Caco-2 (cell line): Measurements from ENCODE around the gene ENO3. TPM values are rescaled to one million over a fixed set of nuclear protein-coding genes. Genes with fewer than 3 reads are reported as not detected.

ENCODE experiments used
- BruUV-seq: library from RNA; stranded (reverse); fragments of 400-500 nt; replicated peaks from 2 replicates; lab custom pipeline; 2021; lab: Mats Ljungman, UMichigan
- CTCF ChIA-PET: fragments of 300-600 bp; sonication (Branson Sonifier 250); formaldehyde crosslinking; loops from one replicate; lab custom pipeline; 2022; ENCODE audit warnings: antibody characterized with exemption; lab: Charles Lee
- POLR2A ChIA-PET: fragments of 300-600 bp; sonication (Branson Sonifier 250); formaldehyde crosslinking; loops from one replicate; lab custom pipeline; 2022; ENCODE audit warnings: antibody characterized with exemption; lab: Charles Lee
- DNase-seq, 2 experiments: peaks; one replicate each; pipeline versions ENCODE4 v3.0.0 to v3.0.0-alpha.2; 2020 to 2022
- H3K27me3 ChIP-seq: replicated peaks from 2 replicates; pipeline ENCODE4 v1.6.0; 2011; ENCODE audit warnings: low read length; ENCODE audit not compliant: control insufficient read depth, insufficient read depth
- H3K36me3 ChIP-seq: 2 replicates; pipeline ENCODE4 v1.5.1; 2011; ENCODE audit warnings: low read length; ENCODE audit not compliant: control insufficient read depth, insufficient read depth
- H3K4me1 ChIP-seq: fragments of 250-450 bp; sonication (Bioruptor Pico); 2 replicates; pipeline ENCODE4 v1.5.1; 2020; ENCODE audit warnings: mild to moderate bottlenecking
- H3K4me3 ChIP-seq: 2 replicates; pipeline ENCODE4 v1.5.1; 2011; ENCODE audit warnings: low read depth, mild to moderate bottlenecking, control low read depth, low read length
- H3K9me3 ChIP-seq: fragments of 250-450 bp; sonication (Bioruptor Pico); 2 replicates; pipeline ENCODE4 v1.5.1; 2020; ENCODE audit warnings: mild to moderate bottlenecking, moderate library complexity
- H3K27ac Mint-ChIP-seq: one replicate; pipeline ENCODE4 v1.8.0; 2022; ENCODE audit warnings: mixed read lengths; ENCODE audit not compliant: unreplicated experiment
- H3K27me3 Mint-ChIP-seq: one replicate; pipeline ENCODE4 v1.8.0; 2022; ENCODE audit warnings: mixed read lengths; ENCODE audit not compliant: insufficient read depth, unreplicated experiment
- H3K36me3 Mint-ChIP-seq: one replicate; pipeline ENCODE4 v1.8.0; 2022; ENCODE audit warnings: mild to moderate bottlenecking, mixed read lengths; ENCODE audit not compliant: insufficient read depth, unreplicated experiment
- H3K4me1 Mint-ChIP-seq: one replicate; pipeline ENCODE4 v1.8.0; 2022; ENCODE audit warnings: low read depth, mixed read lengths; ENCODE audit not compliant: unreplicated experiment
- H3K4me3 Mint-ChIP-seq: one replicate; pipeline ENCODE4 v1.8.0; 2022; ENCODE audit warnings: mild to moderate bottlenecking, moderate library complexity, mixed read lengths; ENCODE audit not compliant: unreplicated experiment
- H3K9me3 Mint-ChIP-seq: one replicate; pipeline ENCODE4 v1.8.0; 2022; ENCODE audit warnings: mixed read lengths; ENCODE audit not compliant: unreplicated experiment
- CTCF ChIP-seq, 2 experiments: fragments of 200-600 bp in 1 of 2; IDR thresholded peaks; 1 replicate in 1 of 2; 2 replicates in 1 of 2; pipeline versions ENCODE4 v1.5.1 to v1.8.0; 2011 to 2022; ENCODE audit warnings: antibody characterized with exemption in 1 of 2, control low read depth in 1 of 2, inconsistent platforms in 1 of 2, low read depth in 1 of 2, low read length in 1 of 2, mild to moderate bottlenecking in 1 of 2, moderate library complexity in 1 of 2; ENCODE audit not compliant: insufficient read depth in 1 of 2, severe bottlenecking in 1 of 2, unreplicated experiment in 1 of 2
- intact Hi-C: fragments of 100-400 bp; cut with micrococcal nuclease; formaldehyde crosslinking; loops from one replicate; pipeline ENCODE4 v1.10.0; 2022; ENCODE audit not compliant: unreplicated experiment
- total RNA-seq: library from RNA; stranded (reverse); gene quantifications from 2 replicates; pipeline ENCODE4 v1.2.3, GENCODE V29; 2022

Gene ENO3
- total RNA-seq, 1 experiment from 2014 or later = 8.1 TPM

GRCh38 chr17:4947411-4948165 is 3.3 kb upstream of the ENO3 start:
- H3K27ac Mint-ChIP-seq = peak overlapping the region; percentile 87
- no TSS peak for BruUV-seq
- H3K4me1 ChIP-seq = peaks cover 15% of the 10 kb centered on the region
- no peaks in the 10 kb centered on the region for H3K9me3 ChIP-seq
- DNase-seq = peak in 1 of 2 experiments; percentile 32
- POLR2A ChIA-PET = interaction anchor here (1.7 kb wide), 1 partner anchor 20 kb away, joined by 16 read pairs; the partner anchor contains the start of gene SPAG7
- no peaks in the 10 kb centered on the region for H3K9me3 Mint-ChIP-seq
- no peak for TF ChIP-seq CTCF (IDR thresholded peaks at IDR 0.05; ENCODE audit: insufficient read depth in 1 of 2, low read depth in 1 of 2, low read length in 1 of 2, severe bottlenecking in 1 of 2, unreplicated experiment in 1 of 2)
- H3K4me1 Mint-ChIP-seq = peaks cover 10% of the 10 kb centered on the region
- intact Hi-C loops = no loop called here
- H3K27me3 Mint-ChIP-seq = no peaks in the 10 kb centered on the region
- H3K4me3 ChIP-seq = peak overlapping the region; percentile 97
- no peaks in the 10 kb centered on the region for H3K27me3 ChIP-seq
- peaks cover 43% of the 10 kb centered on the region for H3K36me3 Mint-ChIP-seq
- H3K4me3 Mint-ChIP-seq = peak overlapping the region; percentile 85
- H3K36me3 ChIP-seq = no peaks in the 10 kb centered on the region; the same call in 1 of the 2 replicates
- CTCF ChIA-PET = interaction anchor here (0.5 to 0.8 kb wide), 2 partner anchors 20 to 39 kb away, joined by 3 read pairs; partner anchors contain the start of gene SPAG7

- POLR2A ChIA-PET = interaction anchor here (1.7 kb wide), 1 partner anchor 19 kb away, joined by 16 read pairs; the partner anchor contains the start of gene SPAG7
- no peak for TF ChIP-seq CTCF (IDR thresholded peaks at IDR 0.05; ENCODE audit: insufficient read depth in 1 of 2, low read depth in 1 of 2, low read length in 1 of 2, severe bottlenecking in 1 of 2, unreplicated experiment in 1 of 2)
- peak within 1 kb of the TSS; percentile 90 for H3K27ac Mint-ChIP-seq
- no peaks in the 10 kb centered on the region for H3K27me3 ChIP-seq
- H3K4me3 Mint-ChIP-seq = peak within 1 kb of the TSS; percentile 85
- no peaks in the 10 kb centered on the region; the same call in 1 of the 2 replicates for H3K36me3 ChIP-seq
- no peaks in the 10 kb centered on the region for H3K27me3 Mint-ChIP-seq
- H3K9me3 Mint-ChIP-seq = no peaks in the 10 kb centered on the region
- no TSS peak for BruUV-seq
- H3K4me3 ChIP-seq = peak within 1 kb of the TSS; percentile 97
- H3K4me1 ChIP-seq = peaks cover 15% of the 10 kb centered on the region
- CTCF ChIA-PET = interaction anchor here (0.5 kb wide), 1 partner anchor 40 kb away, joined by 3 read pairs; no protein-coding TSS in a partner anchor
- DNase-seq = peak; percentile 81 to 85
- H3K9me3 ChIP-seq = no peaks in the 10 kb centered on the region
- intact Hi-C loops = no loop called here
- H3K36me3 Mint-ChIP-seq = peaks cover 36% of the 10 kb centered on the region
- H3K4me1 Mint-ChIP-seq = peaks cover 10% of the 10 kb centered on the region
These were observed 2.6 kb upstream of the ENO3 start, which contains the start of gene PFN1 for GRCh38 chr17:4948166-4948930. Gene PFN1 (minus strand): TSS chr17:4948530. CDS start chr17:4948394, 136 bp downstream.

GRCh38 chr17:4948931-4949320 is 2.0 kb upstream of the ENO3 start:
- POLR2A ChIA-PET = interaction anchor here (1.7 kb wide), 1 partner anchor 18 kb away, joined by 16 read pairs; the partner anchor contains the start of gene SPAG7
- Mint-ChIP-seq H3K36me3 (peaks cover 32% of the 10 kb centered on the region), H3K27me3 (no peaks in the 10 kb centered on the region), H3K27ac (peak overlapping the region; percentile 90), H3K9me3 (no peaks in the 10 kb centered on the region), H3K4me1 (peaks cover 10% of the 10 kb centered on the region), H3K4me3 (peak overlapping the region; percentile 85)
- DNase-seq = peak; percentile 81 to 86
- H3K36me3 ChIP-seq = no peaks in the 10 kb centered on the region; the same call in 1 of the 2 replicates
- peak overlapping the region; percentile 97 for H3K4me3 ChIP-seq
- no peaks in the 10 kb centered on the region for H3K27me3 ChIP-seq
- TF ChIP-seq CTCF (IDR thresholded peaks at IDR 0.05; ENCODE audit: insufficient read depth in 1 of 2, low read depth in 1 of 2, low read length in 1 of 2, severe bottlenecking in 1 of 2, unreplicated experiment in 1 of 2) = no peak
- BruUV-seq = no TSS peak
- H3K4me1 ChIP-seq = peaks cover 15% of the 10 kb centered on the region
- intact Hi-C loops = loop anchor here (1.0 kb wide), 2 partner anchors 9 to 18 kb away; partner anchors contain the start of genes RNF167, SLC25A11 and SPAG7
- H3K9me3 ChIP-seq = no peaks in the 10 kb centered on the region
- CTCF ChIA-PET = no interaction called here
